K562 (cell line): Measurements from ENCODE around the gene STK17A. TPM values are rescaled to one million over a fixed set of nuclear protein-coding genes. Genes with fewer than 3 reads are reported as not detected.

ENCODE experiments used
- ATAC-seq: fragments of 200-7000 bp; cut with Tn5 transposase; 3 replicates; pipeline ENCODE4 v1.9.1; 2020; ENCODE audit warnings: moderate library complexity
- BruUV-seq: library from RNA; stranded (reverse); fragments of 400-500 nt; replicated peaks from 2 replicates; lab custom pipeline; 2021; lab: Mats Ljungman, UMichigan
- CTCF ChIA-PET: fragments of 300-600 bp; formaldehyde crosslinking; extraction: SDS; loops from one replicate; lab custom pipeline; 2021; ENCODE audit warnings: low intra/inter-chr PET ratio; lab: Yijun Ruan, JAX
- POLR2A ChIA-PET: fragments of 300-600, 350-650 bp; sonication (Branson Sonifier 250); formaldehyde crosslinking; extraction: SDS; loops from one replicate; lab custom pipeline; 2021; ENCODE audit warnings: antibody characterized with exemption, inconsistent platforms; lab: Yijun Ruan, JAX
- DNase-seq, 4 experiments: peaks; one replicate each; pipeline versions ENCODE4 v3.0.0 to v3.0.0-alpha.2; 2011 to 2018; ENCODE audit warnings: low spot score in 3 of 4, mixed read lengths in 3 of 4; ENCODE audit errors: extremely low read depth in 1 of 4
- FAIRE-seq: peaks from 2 replicates; lab custom pipeline; 2011; peaks lifted over from hg19 to GRCh38; lab: Jason Lieb, UNC
- H2AFZ ChIP-seq: 2 replicates; pipeline ENCODE4 v1.6.0; 2011; ENCODE audit warnings: low read depth, low read length, control low read depth, inconsistent platforms
- H3K27ac ChIP-seq: fragments of 200-600 bp; 3 replicates; pipeline ENCODE4 v1.8.0; 2011; ENCODE audit warnings: low read depth, mild to moderate bottlenecking, control low read depth, inconsistent platforms, low read length, moderate library complexity, mixed read lengths; ENCODE audit errors: extremely low read depth
- H3K27me3 ChIP-seq, 2 experiments: fragments of 300-600 bp in 1 of 2; 2 replicates in 1 of 2; 3 replicates in 1 of 2; pipeline versions ENCODE4 v1.6.0 to v1.8.0; 2011; ENCODE audit warnings: inconsistent platforms in 2 of 2, low read length in 2 of 2, mild to moderate bottlenecking in 1 of 2, mixed read lengths in 1 of 2, moderate library complexity in 1 of 2; ENCODE audit not compliant: control insufficient read depth in 2 of 2, insufficient read depth in 2 of 2
- H3K36me3 ChIP-seq: fragments of 300-600 bp; 3 replicates; pipeline ENCODE4 v1.8.0; 2011; ENCODE audit warnings: mild to moderate bottlenecking, low read length, inconsistent platforms; ENCODE audit not compliant: control insufficient read depth, insufficient read depth
- H3K4me1 ChIP-seq, 2 experiments: fragments of 200-600 bp in 1 of 2; replicated peaks in 1 of 2; 2 replicates in 1 of 2; 3 replicates in 1 of 2; pipeline versions ENCODE4 v1.5.1 to v1.8.0; 2011; ENCODE audit warnings: inconsistent platforms in 2 of 2, low read length in 2 of 2, mild to moderate bottlenecking in 1 of 2, mixed read lengths in 1 of 2, moderate library complexity in 1 of 2; ENCODE audit not compliant: control insufficient read depth in 2 of 2, insufficient read depth in 2 of 2
- H3K4me2 ChIP-seq: 2 replicates; pipeline ENCODE4 v1.6.1; 2011; ENCODE audit warnings: low read length, control low read depth, inconsistent platforms, mixed read lengths; ENCODE audit not compliant: insufficient read depth
- H3K4me3 ChIP-seq: fragments of 200-600 bp; sonication (generic), shearing (Covaris generic); 2 replicates; pipeline ENCODE4 v1.5.1; 2016; ENCODE audit warnings: control low read depth, inconsistent platforms
- H3K79me2 ChIP-seq: fragments of 200-600 bp; 3 replicates; pipeline ENCODE4 v1.8.0; 2011; ENCODE audit warnings: low read length, inconsistent platforms; ENCODE audit not compliant: control insufficient read depth, insufficient read depth
- H3K9ac ChIP-seq, 2 experiments: 2 replicates each; pipeline versions ENCODE4 v1.6.0 to v1.6.1; 2011; ENCODE audit warnings: low read depth in 2 of 2, low read length in 2 of 2, control low read depth in 1 of 2, inconsistent platforms in 1 of 2, mild to moderate bottlenecking in 1 of 2, mixed read lengths in 1 of 2; ENCODE audit not compliant: insufficient read depth in 1 of 2
- H3K9me1 ChIP-seq: one replicate; pipeline ENCODE4 v1.6.0; 2011; ENCODE audit warnings: inconsistent platforms, mild to moderate bottlenecking, low read length, moderate library complexity; ENCODE audit not compliant: control insufficient read depth, insufficient read depth
- H3K9me3 ChIP-seq: replicated peaks from 2 replicates; pipeline ENCODE4 v1.5.1; 2011; ENCODE audit warnings: low read depth, low read length, inconsistent platforms; ENCODE audit not compliant: control insufficient read depth, insufficient read depth
- H4K20me1 ChIP-seq: replicated peaks from 2 replicates; pipeline ENCODE4 v1.6.1; 2011; ENCODE audit warnings: low read length, inconsistent platforms, mixed read lengths; ENCODE audit not compliant: control insufficient read depth, insufficient read depth
- ASH1L ChIP-seq: fragments of 450-650 bp; IDR thresholded peaks from 2 replicates; pipeline ENCODE4 v1.6.1; 2018; ENCODE audit warnings: borderline replicate concordance, mild to moderate bottlenecking, low read depth; ENCODE audit not compliant: partially characterized antibody
- ATF3 ChIP-seq, 2 experiments: fragments of 450-650 bp in 1 of 2; sonication (generic) in 1 of 2; formaldehyde crosslinking in 1 of 2; IDR thresholded peaks in 1 of 2; conservative IDR thresholded peaks in 1 of 2; 2 replicates each; pipeline versions ENCODE4 v1.6.1 to v1.8.1; 2016 to 2023; ENCODE audit warnings: mild to moderate bottlenecking in 2 of 2, moderate library complexity in 2 of 2, inconsistent platforms in 1 of 2, missing genetic modification reagents in 1 of 2
- BHLHE40 ChIP-seq: IDR thresholded peaks from 2 replicates; pipeline ENCODE4 v1.6.1; 2011; ENCODE audit warnings: low read length, improper control_type of control experiment
- EP300 ChIP-seq: IDR thresholded peaks from 2 replicates; pipeline ENCODE4 v1.6.1; 2012; ENCODE audit warnings: low read length, improper control_type of control experiment
- FOSL1 ChIP-seq: fragments of 200-800 bp; sonication (Bioruptor generic); conservative IDR thresholded peaks from 2 replicates; pipeline ENCODE4 v1.6.1; 2016; ENCODE audit warnings: missing genetic modification characterization, missing compliant biosample characterization
- KLF16 ChIP-seq: IDR thresholded peaks from 2 replicates; pipeline ENCODE4 v1.6.1; 2016; ENCODE audit warnings: antibody characterized with exemption
- MAX ChIP-seq: sonication (generic); formaldehyde crosslinking; IDR thresholded peaks from 2 replicates; pipeline ENCODE4 v1.9.0; 2022; ENCODE audit warnings: mild to moderate bottlenecking, missing genetic modification reagents
- MCM3 ChIP-seq: fragments of 450-650 bp; IDR thresholded peaks from 2 replicates; pipeline ENCODE4 v1.6.1; 2016
- PKNOX1 ChIP-seq: fragments of 450-650 bp; IDR thresholded peaks from 2 replicates; pipeline ENCODE4 v1.6.1; 2016
- RAD51 ChIP-seq: fragments of 450-650 bp; IDR thresholded peaks from 2 replicates; pipeline ENCODE4 v1.7.1; 2016; ENCODE audit warnings: low read depth, mild to moderate bottlenecking, borderline replicate concordance
- RBBP5 ChIP-seq: fragments of 200-600 bp; sonication (generic); IDR thresholded peaks from 2 replicates; pipeline ENCODE4 v1.6.1; 2012; ENCODE audit warnings: borderline replicate concordance, mild to moderate bottlenecking, low read length, control low read depth, inconsistent platforms; ENCODE audit not compliant: insufficient read depth, poor library complexity, severe bottlenecking
- RHOXF2B ChIP-seq: fragments of 250-450 bp; sonication (Bioruptor Pico); conservative IDR thresholded peaks from 2 replicates; pipeline ENCODE4 v1.5.1; 2021
- SUPT5H ChIP-seq: fragments of 450-650 bp; IDR thresholded peaks from 2 replicates; pipeline ENCODE4 v1.6.1; 2016
- TFE3 ChIP-seq: fragments of 450-650 bp; formaldehyde crosslinking; IDR thresholded peaks from 2 replicates; pipeline ENCODE4 v1.4.0; 2020; ENCODE audit warnings: mild to moderate bottlenecking, mixed read lengths
- USF2 ChIP-seq: sonication (generic); formaldehyde crosslinking; IDR thresholded peaks from 2 replicates; pipeline ENCODE4 v1.5.0; 2020; ENCODE audit warnings: missing genetic modification reagents
- ZNF121 ChIP-seq: sonication (generic); formaldehyde crosslinking; conservative IDR thresholded peaks from 2 replicates; pipeline ENCODE4 v1.8.0; 2022; ENCODE audit warnings: missing genetic modification reagents
- ZNF23 ChIP-seq: fragments of 250-450 bp; sonication (Bioruptor Pico); IDR thresholded peaks from 2 replicates; pipeline ENCODE4 v1.4.0; 2020; ENCODE audit warnings: mild to moderate bottlenecking
- ZNF253 ChIP-seq: fragments of 250-450 bp; sonication (Bioruptor Pico); conservative IDR thresholded peaks from 2 replicates; pipeline ENCODE4 v1.6.1; 2021; ENCODE audit warnings: mild to moderate bottlenecking
- WGBS: fragments of 100-300 bp; shearing (Covaris generic); methylation state at CpG from one replicate; pipeline ENCODE4 v1.1.6; 2016; ENCODE audit warnings: low coverage, mixed read lengths; ENCODE audit not compliant: insufficient coverage; ENCODE audit errors: missing lambda C conversion rate; 5-methylcytosine and 5-hydroxymethylcytosine counted together
- in situ Hi-C: fragments of 300-500 bp; cut with MboI; formaldehyde crosslinking; loops from 4 replicates; pipeline ENCODE4 v1.15.0; 2018; ENCODE audit warnings: inconsistent platforms, mixed read lengths
- intact Hi-C: fragments of 100-400 bp; cut with micrococcal nuclease; formaldehyde crosslinking; loops from 2 replicates; pipeline ENCODE4 v1.14.2; 2022
- polyA plus RNA-seq, 8 experiments: library from polyadenylated mRNA; depleted of rRNA in 4 of 8; stranded (reverse) in 5 of 8; unstranded in 3 of 8; fragments of >200 nt; fragmentation: Nextera tagmentation in 2 of 8; fragmentation: Illumina TruSeq in 1 of 8; extraction: Ambion mirVana in 2 of 8; extraction: Trizol in 1 of 8; gene quantifications; 2 replicates each; pipeline versions ENCODE4 v1.2.1 to v1.2.3, GENCODE V29; 2011 to 2014; ENCODE audit warnings: inconsistent platforms in 1 of 8, missing spikeins in 1 of 8
- total RNA-seq, 7 experiments: library from RNA; depleted of rRNA in 6 of 7; stranded (reverse); fragments of >200 nt in 6 of 7; fragmentation: Illumina TruSeq in 2 of 7; extraction: Trizol in 2 of 7; gene quantifications; 2 replicates each; pipeline versions ENCODE4 v1.2.1 to v1.2.3, GENCODE V29; 2011 to 2021; ENCODE audit warnings: low replicate concordance in 1 of 7

Gene STK17A
- total and polyA plus RNA-seq, 9 of the 15 experiments (the other 6 are each of a cell fraction or from before 2014, with no cell fraction given), result 3.4 to 16.3 (median 13.2) TPM

GRCh38 chr7:43559171-43559945 is 23.6 kb upstream of the STK17A start:
- H3K79me2 ChIP-seq, result no peaks in the 10 kb centered on the region
- no peak overlapping the region for H3K4me2 ChIP-seq
- H2AFZ ChIP-seq, result no peak overlapping the region
- no peaks in the 10 kb centered on the region for H3K4me1 ChIP-seq
- CTCF ChIA-PET, result no interaction called here
- no peaks in the 10 kb centered on the region for H3K36me3 ChIP-seq
- no peak overlapping the region for H3K27ac ChIP-seq
- no peaks in the 10 kb centered on the region for H3K9me1 ChIP-seq
- ATAC-seq, result no peak
- no peak overlapping the region for H3K9ac ChIP-seq
- WGBS, result 3% methylated on average over 14 of the region's 14 CpGs
- peaks cover 45 to 51% of the 10 kb centered on the region in 2 experiments for H3K27me3 ChIP-seq
- no peak overlapping the region for H3K4me3 ChIP-seq
- in situ Hi-C loops, result no loop called here
- H3K9me3 ChIP-seq, result no peaks in the 10 kb centered on the region
- POLR2A ChIA-PET, result interaction anchor here (0.7 to 1.7 kb wide), 2 partner anchors 10 to 22 kb away, joined by 4 to 5 read pairs; no protein-coding TSS in a partner anchor
- FAIRE-seq, result no peak
- DNase-seq, result no peak
- intact Hi-C loops, result no loop called here
- H4K20me1 ChIP-seq, result no peaks in the 10 kb centered on the region
- no TSS peak for BruUV-seq
- TF ChIP-seq SUPT5H (no peak), USF2 (CRISPR knock-in tag) (peak; percentile 24; the same call in 1 of the 2 replicates), ZNF121 (CRISPR knock-in tag) (no peak), RBBP5 (no peak), ATF3 (IDR thresholded peaks at IDR 0.05) (peak; percentile 44), ATF3 (CRISPR knock-in tag; conservative IDR thresholded peaks at IDR 0.05) (no peak), RHOXF2B (no peak), ZNF23 (CRISPR knock-in tag) (no peak), TFE3 (CRISPR knock-in tag) (peak; percentile 57; the same call in 1 of the 2 replicates), RAD51 (0 out of 2 replicates have a peak, but pooled peaks have one; percentile 26), MAX (no peak), FOSL1 (tag) (peak; percentile 89), KLF16 (no peak), MCM3 (no peak), PKNOX1 (no peak), ASH1L (no peak), EP300 (no peak), BHLHE40 (peak; percentile 85), ZNF253 (no peak)
